Gastroesophageal sphincter (tissue), 3 donors: ENCODE results near the gene ADPRM.

Experiments
- POLR2A ChIP-seq, 2 donors: fragments of 450-650 bp; IDR thresholded peaks; one replicate each; pipeline ENCODE4 v1.6.1; 2017; ENCODE audit warnings: antibody characterized with exemption in 2 of 2, mild to moderate bottlenecking in 2 of 2, moderate library complexity in 1 of 2
- POLR2AphosphoS5 ChIP-seq: sonication (generic); formaldehyde crosslinking; IDR thresholded peaks from one replicate; pipeline ENCODE4 v1.6.1; 2017; ENCODE audit warnings: antibody characterized with exemption
- TF ChIP-seq, protein P1 (sequence below), 4 experiments: fragments of 200-600 bp in 2 of 4; fragments of 450-650 bp in 2 of 4; sonication (generic) in 1 of 4; IDR thresholded peaks; one replicate each; pipeline ENCODE4 v1.5.1; 2017 to 2019; ENCODE audit warnings: antibody characterized with exemption in 4 of 4, mild to moderate bottlenecking in 2 of 4, moderate library complexity in 2 of 4

DNA sequence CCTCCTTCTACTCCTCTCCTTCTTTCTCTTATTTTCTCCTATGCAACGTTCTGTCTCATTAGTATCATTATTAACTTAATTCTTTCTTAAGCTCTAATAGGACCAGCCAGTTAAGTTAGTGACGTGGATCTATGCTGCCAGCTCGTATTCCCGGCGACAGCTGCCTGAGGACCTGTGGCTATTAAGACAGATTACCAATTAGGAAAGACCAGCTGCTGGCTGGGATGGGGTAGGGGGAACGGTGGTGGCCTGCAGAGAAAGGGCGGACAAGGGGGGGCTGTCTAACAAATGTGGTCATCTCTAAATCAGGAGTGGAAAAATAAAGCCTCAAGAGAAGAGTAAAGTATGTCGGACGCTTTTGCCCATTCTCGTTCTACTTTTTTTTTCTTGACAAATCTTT, 39.5 kb upstream of the ADPRM start:
- TF ChIP-seq, protein P1, sequence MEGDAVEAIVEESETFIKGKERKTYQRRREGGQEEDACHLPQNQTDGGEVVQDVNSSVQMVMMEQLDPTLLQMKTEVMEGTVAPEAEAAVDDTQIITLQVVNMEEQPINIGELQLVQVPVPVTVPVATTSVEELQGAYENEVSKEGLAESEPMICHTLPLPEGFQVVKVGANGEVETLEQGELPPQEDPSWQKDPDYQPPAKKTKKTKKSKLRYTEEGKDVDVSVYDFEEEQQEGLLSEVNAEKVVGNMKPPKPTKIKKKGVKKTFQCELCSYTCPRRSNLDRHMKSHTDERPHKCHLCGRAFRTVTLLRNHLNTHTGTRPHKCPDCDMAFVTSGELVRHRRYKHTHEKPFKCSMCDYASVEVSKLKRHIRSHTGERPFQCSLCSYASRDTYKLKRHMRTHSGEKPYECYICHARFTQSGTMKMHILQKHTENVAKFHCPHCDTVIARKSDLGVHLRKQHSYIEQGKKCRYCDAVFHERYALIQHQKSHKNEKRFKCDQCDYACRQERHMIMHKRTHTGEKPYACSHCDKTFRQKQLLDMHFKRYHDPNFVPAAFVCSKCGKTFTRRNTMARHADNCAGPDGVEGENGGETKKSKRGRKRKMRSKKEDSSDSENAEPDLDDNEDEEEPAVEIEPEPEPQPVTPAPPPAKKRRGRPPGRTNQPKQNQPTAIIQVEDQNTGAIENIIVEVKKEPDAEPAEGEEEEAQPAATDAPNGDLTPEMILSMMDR (IDR thresholded peaks at IDR 0.05) = no peak
- TF ChIP-seq POLR2A (IDR thresholded peaks at IDR 0.05) (no peak), POLR2AphosphoS5 (no peak)
